Natural killer cell treated with Interleukin-12 subunit alpha and Interleukin-12 subunit beta and Interleukin-15 and Interleukin-18, amount 100 ng/mL, for 72 hours (primary cell): Measurements from ENCODE around the gene SLC12A8. TPM values are rescaled to one million over a fixed set of nuclear protein-coding genes. Genes with fewer than 3 reads are reported as not detected.

Source experiments
- ATAC-seq, 2 donors: fragments of 150-1000 bp; cut with Tn5 transposase in 1 of 2; sonication (Bioruptor Pico), chemical (Tn5 transposase) in 1 of 2; 2 replicates each; pipeline ENCODE4 v1.10.0; 2021
- DNase-seq: peaks from one replicate; pipeline ENCODE4 v3.0.0; 2022; ENCODE audit warnings: low spot score
- H3K27ac Mint-ChIP-seq, 2 donors: 1 replicate in 1 of 2; 2 replicates in 1 of 2; pipeline ENCODE4 v1.8.0; 2022; ENCODE audit warnings: mixed read lengths in 2 of 2, mild to moderate bottlenecking in 1 of 2, moderate library complexity in 1 of 2
- H3K27me3 Mint-ChIP-seq, 2 donors: 1 replicate in 1 of 2; 2 replicates in 1 of 2; pipeline ENCODE4 v1.8.0; 2022; ENCODE audit warnings: mixed read lengths in 2 of 2
- H3K36me3 Mint-ChIP-seq: one replicate; pipeline ENCODE4 v1.8.0; 2022; ENCODE audit warnings: mixed read lengths
- H3K4me1 Mint-ChIP-seq, 2 donors: 1 replicate in 1 of 2; 2 replicates in 1 of 2; pipeline ENCODE4 v1.8.0; 2022; ENCODE audit warnings: low read depth in 2 of 2, mixed read lengths in 2 of 2, mild to moderate bottlenecking in 1 of 2
- H3K4me3 Mint-ChIP-seq: one replicate; pipeline ENCODE4 v1.8.0; 2022; ENCODE audit warnings: mixed read lengths
- H3K9me3 Mint-ChIP-seq: 2 replicates; pipeline ENCODE4 v1.8.0; 2022; ENCODE audit warnings: mixed read lengths
- total RNA-seq, 2 donors: library from RNA; stranded (reverse); gene quantifications; one replicate each; pipeline ENCODE4 v1.2.3, GENCODE V29; 2022

SLC12A8 gene
- total RNA-seq, 2 donors from 2014 or later = 2.7 to 4.7 TPM

DNA sequence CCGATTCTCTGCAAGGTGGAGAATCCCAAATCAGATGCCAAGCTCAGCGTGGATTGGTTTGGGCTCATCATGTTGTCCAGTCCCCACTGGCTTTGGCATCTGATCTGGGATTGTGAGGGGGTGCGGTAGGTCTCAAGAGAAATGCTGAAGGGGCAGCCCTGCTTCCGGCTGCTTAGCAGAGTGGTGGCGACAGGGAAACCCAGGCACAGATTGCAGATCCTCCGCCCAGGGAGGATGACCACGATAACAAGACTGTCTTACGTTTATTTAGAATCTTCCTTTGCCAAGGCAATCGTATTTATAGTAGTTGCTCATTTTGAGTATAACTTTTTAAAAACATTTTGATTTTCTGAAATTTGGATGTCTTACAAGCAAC is 61.1 kb downstream of the SLC12A8 start:
- H3K27me3 Mint-ChIP-seq = no peaks in the 10 kb centered on the region
- H3K9me3 Mint-ChIP-seq = no peaks in the 10 kb centered on the region
- no peaks in the 10 kb centered on the region for H3K36me3 Mint-ChIP-seq
- ATAC-seq = no peak
- no peak overlapping the region for H3K4me3 Mint-ChIP-seq
- H3K27ac Mint-ChIP-seq = peak overlapping the region in 1 of 2 donors; percentile 21
- DNase-seq = no peak
- H3K4me1 Mint-ChIP-seq = peaks cover 51 to 54% of the 10 kb centered on the region in 2 donors

DNA sequence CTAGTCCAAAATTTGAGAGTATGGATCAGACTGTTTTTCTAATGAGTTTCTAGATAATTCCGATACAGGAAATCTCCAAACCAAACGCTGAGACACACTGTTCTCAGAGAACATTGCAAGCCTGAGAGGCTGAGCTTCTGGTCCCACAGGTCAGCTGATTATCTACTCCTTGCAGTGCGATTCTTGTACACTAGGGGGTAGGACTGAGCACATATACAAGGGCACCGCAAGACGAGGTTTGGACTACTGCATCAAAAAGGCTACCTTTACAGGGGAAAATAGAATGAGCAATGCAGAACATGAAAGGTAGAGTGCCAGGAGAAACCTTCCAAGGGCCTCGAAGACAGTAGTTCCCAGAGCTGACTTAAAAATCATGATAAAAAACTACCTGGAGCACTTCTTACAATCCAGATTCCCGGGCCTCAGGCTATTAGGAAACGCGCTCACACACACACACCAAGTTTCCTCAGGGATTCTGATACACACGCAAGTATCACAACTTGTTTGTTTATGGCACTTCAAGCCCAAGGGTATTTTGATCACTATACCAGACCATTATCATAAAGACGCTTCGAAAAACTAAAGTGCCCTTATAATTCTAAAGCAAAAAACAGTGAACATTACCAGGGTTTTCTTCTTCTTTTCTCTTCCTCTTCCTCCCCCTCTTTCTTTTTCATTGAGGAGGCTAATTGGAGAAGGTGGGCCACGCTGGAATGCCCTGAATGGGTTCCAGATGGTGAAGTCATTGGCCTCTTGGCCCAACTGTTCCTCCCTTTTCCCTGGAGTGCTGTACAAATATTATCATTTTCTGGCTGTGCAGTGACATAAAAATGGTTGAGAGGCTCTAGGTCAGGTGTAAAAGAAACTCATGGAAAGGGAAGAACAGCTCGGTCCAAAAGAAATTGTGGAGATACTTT is 61.8 kb downstream of the SLC12A8 start:
- no peaks in the 10 kb centered on the region for H3K27me3 Mint-ChIP-seq
- DNase-seq (no peak), ATAC-seq (peak; percentile 52 to 73)
- H3K4me1 Mint-ChIP-seq = peaks cover 50 to 51% of the 10 kb centered on the region in 2 donors
- peak overlapping the region in 1 of 2 donors; percentile 21 for H3K27ac Mint-ChIP-seq
- H3K9me3 Mint-ChIP-seq = no peaks in the 10 kb centered on the region
- H3K36me3 Mint-ChIP-seq = no peaks in the 10 kb centered on the region
- no peak overlapping the region for H3K4me3 Mint-ChIP-seq

DNA sequence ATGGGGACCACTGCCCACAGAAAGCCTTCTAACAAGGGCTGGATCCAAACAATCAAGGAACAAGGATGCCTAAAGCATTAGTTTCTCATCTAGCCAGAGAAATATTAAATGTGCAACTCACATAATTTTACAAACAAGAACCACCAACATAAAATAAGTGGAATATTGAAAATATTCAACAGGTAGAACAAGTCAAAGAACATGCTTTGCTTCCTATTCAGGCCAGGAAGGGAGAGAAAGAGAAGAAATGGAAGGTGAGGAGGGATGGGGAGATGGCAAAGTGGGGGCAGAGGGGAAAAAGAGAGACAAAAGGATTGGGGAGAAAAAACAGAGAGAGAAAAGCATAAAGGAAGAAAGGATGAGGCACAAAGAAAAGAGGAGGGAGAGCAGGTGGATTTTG is 63.1 kb downstream of the SLC12A8 start:
- H3K36me3 Mint-ChIP-seq = no peaks in the 10 kb centered on the region
- DNase-seq = no peak
- no peak for ATAC-seq
- no peaks in the 10 kb centered on the region for H3K9me3 Mint-ChIP-seq
- peaks cover 43 to 46% of the 10 kb centered on the region in 2 donors for H3K4me1 Mint-ChIP-seq
- H3K27me3 Mint-ChIP-seq = no peaks in the 10 kb centered on the region
- peak overlapping the region; percentile 19 to 50 for H3K27ac Mint-ChIP-seq
- no peak overlapping the region for H3K4me3 Mint-ChIP-seq

DNA sequence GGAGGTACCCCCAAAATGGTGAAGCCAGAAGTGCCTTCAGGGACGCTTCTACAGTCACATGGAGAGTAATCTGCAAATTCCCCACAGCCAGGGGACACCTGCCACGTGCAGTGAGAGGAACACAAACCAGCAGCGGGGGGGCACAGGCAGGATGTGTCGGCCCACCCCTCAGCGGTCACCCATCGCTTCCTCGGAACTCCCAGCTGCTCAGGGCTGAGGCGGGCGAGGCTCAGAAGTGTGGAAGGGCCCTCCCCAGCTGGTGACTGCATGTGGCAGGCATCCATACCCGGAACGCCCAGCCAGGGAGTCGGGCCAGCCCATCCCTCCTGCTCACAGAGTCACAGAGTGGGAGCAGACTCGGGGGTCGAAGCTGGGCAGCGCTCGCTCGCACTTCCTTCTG is 63.7 kb downstream of the SLC12A8 start:
- ATAC-seq = peak in 1 of 2 donors; percentile 56
- peaks cover 38 to 49% of the 10 kb centered on the region in 2 donors for H3K4me1 Mint-ChIP-seq
- no peaks in the 10 kb centered on the region for H3K36me3 Mint-ChIP-seq
- no peak overlapping the region for H3K4me3 Mint-ChIP-seq
- peak overlapping the region; percentile 19 to 50 for H3K27ac Mint-ChIP-seq
- peak; percentile 65 for DNase-seq
- H3K27me3 Mint-ChIP-seq = no peaks in the 10 kb centered on the region
- H3K9me3 Mint-ChIP-seq = no peaks in the 10 kb centered on the region

DNA sequence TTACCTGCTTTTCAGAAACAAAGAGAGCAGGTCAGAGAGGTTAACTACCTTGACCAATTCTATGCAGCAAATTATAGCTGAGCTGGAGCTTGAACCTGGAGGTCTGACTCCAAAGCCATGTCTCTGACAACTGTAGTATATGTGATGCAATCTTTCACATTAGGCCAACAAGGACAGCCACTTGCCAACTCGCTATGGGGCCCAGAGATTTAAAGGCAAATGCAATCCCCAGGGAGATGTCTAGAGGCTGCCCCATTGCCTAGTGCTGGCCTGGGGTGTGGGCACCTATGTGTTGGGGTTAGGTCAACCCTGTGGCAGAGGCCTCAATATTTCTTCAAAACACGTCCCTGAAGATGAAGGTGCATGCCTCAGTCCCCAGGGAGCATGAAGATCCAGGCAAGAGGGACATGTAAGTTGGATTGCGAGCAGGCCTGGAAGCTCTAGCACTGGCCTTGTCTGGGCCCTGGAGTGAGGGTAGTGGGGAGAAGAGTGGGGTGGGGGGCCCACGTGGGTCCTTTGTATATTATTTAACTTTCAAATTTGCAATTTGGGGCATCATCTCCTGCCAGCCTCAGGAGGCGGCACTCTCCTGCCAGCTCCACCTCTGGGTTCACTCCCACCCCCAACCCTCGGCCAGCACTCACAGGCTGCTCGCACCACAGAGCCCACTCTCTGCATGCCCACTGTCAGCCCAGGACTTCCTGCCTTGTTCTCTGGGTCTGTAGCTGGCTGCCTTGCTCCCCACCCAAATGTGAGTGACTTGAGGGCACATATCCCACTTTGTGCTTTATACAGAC is 64.3 kb downstream of the SLC12A8 start:
- ATAC-seq (peak in 1 of 2 donors; percentile 38), DNase-seq (no peak)
- H3K4me3 Mint-ChIP-seq = no peak overlapping the region
- H3K27ac Mint-ChIP-seq = peak overlapping the region in 1 of 2 donors; percentile 50
- H3K4me1 Mint-ChIP-seq = peaks cover 41 to 55% of the 10 kb centered on the region in 2 donors
- no peaks in the 10 kb centered on the region for H3K36me3 Mint-ChIP-seq
- H3K9me3 Mint-ChIP-seq = no peaks in the 10 kb centered on the region
- no peaks in the 10 kb centered on the region for H3K27me3 Mint-ChIP-seq

DNA sequence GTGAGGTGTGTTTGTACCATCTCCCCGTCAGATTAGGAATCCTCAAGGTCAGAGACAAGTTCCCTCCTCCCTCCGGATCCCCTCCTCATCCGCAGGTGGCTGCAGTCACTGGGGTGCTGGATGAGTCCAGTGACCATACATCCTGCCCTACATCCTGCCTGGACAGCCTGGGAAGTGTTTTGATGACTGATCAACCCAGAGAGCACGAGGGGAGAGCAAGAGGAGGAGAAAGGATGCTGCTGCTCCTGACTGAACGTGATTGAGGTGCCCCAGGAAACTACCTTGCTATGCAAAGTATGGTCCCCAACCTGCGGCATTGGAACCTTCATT is 65.1 kb downstream of the SLC12A8 start:
- no peaks in the 10 kb centered on the region for H3K36me3 Mint-ChIP-seq
- H3K27me3 Mint-ChIP-seq = no peaks in the 10 kb centered on the region
- no peak overlapping the region for H3K4me3 Mint-ChIP-seq
- ATAC-seq = peak in 1 of 2 donors; percentile 3
- H3K9me3 Mint-ChIP-seq = no peaks in the 10 kb centered on the region
- H3K27ac Mint-ChIP-seq = peak overlapping the region in 1 of 2 donors; percentile 47
- no peak for DNase-seq
- peaks cover 48 to 63% of the 10 kb centered on the region in 2 donors for H3K4me1 Mint-ChIP-seq

DNA sequence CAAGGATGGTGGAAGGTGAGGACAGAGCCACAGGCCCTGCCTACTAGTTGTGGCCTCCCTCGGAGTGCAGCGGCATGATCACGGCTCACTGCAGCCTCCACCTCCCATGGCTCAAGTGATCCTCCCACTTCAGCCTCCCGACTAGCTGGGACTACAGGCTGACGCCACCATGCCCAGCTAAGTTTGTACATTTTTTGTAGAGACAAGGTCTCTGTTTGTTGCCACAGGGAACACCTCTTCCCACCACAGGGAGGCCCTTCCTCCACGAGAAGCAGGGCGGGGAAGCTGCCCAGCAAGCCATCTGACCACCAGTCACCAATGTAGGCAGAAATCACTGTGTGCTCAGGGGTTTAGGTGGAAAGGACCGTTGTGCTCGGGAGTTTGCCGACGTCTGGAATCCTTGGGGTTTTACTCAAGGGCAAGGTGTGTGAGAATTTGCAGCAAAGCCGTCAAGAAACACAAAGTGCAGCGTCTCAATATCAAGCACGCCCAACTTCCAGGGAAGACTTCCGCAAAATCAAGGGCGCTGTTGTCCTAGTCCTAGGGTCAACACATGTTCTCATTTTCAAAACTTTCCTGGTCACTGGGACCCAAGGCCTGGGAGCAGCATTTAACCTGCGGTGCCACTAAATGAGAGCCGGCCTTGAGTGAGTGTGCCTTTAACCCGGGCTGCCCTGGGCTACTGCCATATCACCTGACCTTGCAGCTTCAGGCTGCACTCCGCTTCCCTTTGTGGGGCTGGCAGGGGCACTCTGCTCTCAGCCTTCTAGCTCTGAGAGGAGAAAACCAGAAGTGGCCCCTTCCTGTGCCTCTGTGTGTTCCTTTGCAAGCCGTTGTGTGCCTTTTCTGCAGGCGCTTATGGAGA is 65.7 kb downstream of the SLC12A8 start:
- no peaks in the 10 kb centered on the region for H3K27me3 Mint-ChIP-seq
- no peak overlapping the region for H3K4me3 Mint-ChIP-seq
- peak overlapping the region in 1 of 2 donors; percentile 47 for H3K27ac Mint-ChIP-seq
- no peaks in the 10 kb centered on the region for H3K9me3 Mint-ChIP-seq
- no peak for DNase-seq
- H3K4me1 Mint-ChIP-seq = peaks cover 54 to 68% of the 10 kb centered on the region in 2 donors
- ATAC-seq = peak in 1 of 2 donors; percentile 5
- no peaks in the 10 kb centered on the region for H3K36me3 Mint-ChIP-seq

DNA sequence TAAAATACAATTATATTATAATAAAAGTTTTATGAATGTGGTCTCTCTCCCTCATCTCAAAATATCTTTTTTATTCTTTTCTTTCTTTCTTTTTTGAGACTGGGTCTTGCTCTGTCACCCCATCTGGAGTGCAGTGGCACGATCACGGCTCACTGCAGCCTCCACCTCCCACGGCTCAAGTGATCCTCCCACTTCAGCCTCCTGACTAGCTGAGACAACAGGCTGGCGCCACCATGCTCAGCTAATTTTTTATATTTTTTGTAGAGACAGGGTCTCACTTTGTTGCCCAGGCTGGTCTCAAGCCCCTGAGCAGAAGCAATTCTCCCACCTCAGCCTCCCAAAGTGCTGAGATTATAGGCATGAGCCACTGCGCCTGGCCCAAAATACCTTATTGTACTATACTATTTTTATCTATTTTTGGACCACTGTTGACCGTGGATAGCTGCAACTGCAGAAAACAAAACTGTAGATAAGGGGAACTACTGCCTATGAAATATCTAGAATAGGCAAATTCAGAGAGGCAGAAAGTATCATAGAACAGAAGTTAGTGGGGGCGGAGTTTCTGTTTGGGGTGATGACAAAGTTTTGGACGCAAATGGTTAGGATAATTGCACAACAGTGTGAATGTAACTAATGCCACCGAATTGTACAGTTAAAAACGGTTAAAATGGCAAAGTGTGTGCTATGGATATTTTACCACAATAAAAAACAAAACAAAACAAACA is 66.6 kb downstream of the SLC12A8 start:
- H3K27ac Mint-ChIP-seq = no peak overlapping the region
- DNase-seq = no peak
- ATAC-seq = no peak

DNA sequence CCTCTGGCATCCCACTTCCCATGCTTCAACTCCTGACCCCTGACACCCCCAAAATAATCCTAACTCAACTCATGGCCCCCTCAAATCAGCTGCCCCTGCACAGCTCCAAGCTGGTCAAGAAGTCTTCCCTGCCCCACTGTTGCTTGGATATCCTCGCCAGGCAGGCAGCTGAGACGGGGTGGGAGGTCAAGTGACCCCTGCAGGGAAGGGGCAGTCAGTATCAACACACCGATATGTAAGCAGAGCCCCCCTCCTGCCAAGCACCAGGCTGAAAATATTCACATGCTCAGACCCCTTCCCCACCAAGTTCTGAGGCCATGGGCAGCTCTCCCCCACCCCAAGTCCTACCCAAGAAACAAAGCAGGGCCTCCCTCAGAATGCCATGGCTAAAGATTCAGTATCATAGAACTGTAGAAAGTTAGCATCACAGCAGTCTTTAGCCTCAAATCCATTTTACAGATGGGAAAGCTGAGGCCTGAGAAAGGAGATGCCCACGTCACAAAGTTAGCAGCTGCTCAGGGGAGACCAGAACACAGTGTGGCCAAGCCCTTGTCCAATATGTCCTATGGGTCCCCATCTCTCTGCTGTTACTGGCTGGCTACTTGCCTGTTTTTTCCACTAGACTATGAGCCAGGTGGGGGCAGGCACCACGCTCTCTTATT is 67.8 kb downstream of the SLC12A8 start:
- no peaks in the 10 kb centered on the region for H3K9me3 Mint-ChIP-seq
- peaks cover 67 to 74% of the 10 kb centered on the region in 2 donors for H3K4me1 Mint-ChIP-seq
- ATAC-seq (no peak), DNase-seq (no peak)
- no peak overlapping the region for H3K4me3 Mint-ChIP-seq
- peak overlapping the region in 1 of 2 donors; percentile 31 for H3K27ac Mint-ChIP-seq
- no peaks in the 10 kb centered on the region for H3K27me3 Mint-ChIP-seq
- no peaks in the 10 kb centered on the region for H3K36me3 Mint-ChIP-seq

More for the DNA sequence above, 66.6 kb downstream of the SLC12A8 start:
- H3K36me3 Mint-ChIP-seq = no peaks in the 10 kb centered on the region
- H3K4me1 Mint-ChIP-seq = peaks cover 62 to 74% of the 10 kb centered on the region in 2 donors
- no peak overlapping the region for H3K4me3 Mint-ChIP-seq
- no peaks in the 10 kb centered on the region for H3K27me3 Mint-ChIP-seq
- H3K9me3 Mint-ChIP-seq = no peaks in the 10 kb centered on the region

DNA sequence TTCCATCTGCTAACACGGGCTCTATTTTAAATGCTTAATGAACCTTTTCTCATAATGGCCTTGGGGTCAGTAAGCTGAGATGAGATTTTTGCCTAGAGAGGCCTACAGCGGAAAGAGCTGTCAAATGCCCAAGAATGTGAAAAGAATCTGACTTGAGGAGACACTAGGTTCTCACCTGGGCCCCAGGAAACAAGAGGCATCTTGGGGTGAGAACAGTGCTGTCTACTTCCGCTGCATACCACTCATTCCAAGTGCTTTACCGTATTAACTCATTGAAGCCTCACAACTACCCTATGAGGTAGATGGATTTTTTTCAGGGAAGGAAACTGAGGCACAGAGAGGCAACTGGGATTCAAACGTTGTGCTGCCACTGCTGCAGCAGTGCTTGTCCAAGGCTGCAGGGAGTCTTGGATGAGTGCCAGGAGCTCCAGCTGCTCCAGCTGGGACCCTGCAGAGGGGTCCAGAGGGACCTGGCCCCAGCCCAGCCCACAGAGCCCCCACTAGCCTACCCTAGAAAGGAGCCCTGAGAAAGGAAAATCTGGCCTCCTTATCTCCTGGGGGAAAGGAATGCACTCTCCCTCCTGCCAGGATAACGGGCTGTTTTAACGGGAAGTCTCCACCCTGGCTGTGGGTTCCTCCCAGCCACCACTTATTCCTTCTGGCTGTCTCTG is 68.4 kb downstream of the SLC12A8 start:
- Mint-ChIP-seq H3K4me1 (peaks cover 67 to 74% of the 10 kb centered on the region in 2 donors), H3K27ac (peak overlapping the region in 1 of 2 donors; percentile 86), H3K4me3 (no peak overlapping the region), H3K27me3 (no peaks in the 10 kb centered on the region), H3K9me3 (no peaks in the 10 kb centered on the region), H3K36me3 (no peaks in the 10 kb centered on the region)
- DNase-seq = no peak
- no peak for ATAC-seq

DNA sequence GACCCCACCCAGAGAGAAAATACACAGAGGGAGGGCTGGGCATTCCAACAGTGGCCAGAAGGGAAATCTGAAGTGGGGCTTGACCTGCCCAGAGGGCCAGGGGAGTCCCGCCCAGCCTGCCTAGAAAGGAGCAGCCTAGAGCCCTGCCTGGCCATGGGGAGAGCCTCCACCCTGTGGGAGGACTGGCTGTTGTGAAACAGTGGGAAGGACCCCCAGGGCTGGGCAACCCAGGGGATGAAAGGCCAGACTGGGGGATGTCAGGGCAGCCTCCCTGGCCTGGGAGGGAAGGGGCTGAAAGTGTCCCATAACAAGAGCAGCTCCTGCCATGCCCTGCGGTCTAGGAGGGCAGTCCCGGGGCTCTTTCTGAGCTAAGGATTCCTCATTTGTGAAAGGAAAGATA is 69.0 kb downstream of the SLC12A8 start:
- Mint-ChIP-seq H3K27ac (peak overlapping the region; percentile 38 to 86), H3K27me3 (no peaks in the 10 kb centered on the region), H3K4me3 (peak overlapping the region; percentile 33), H3K9me3 (no peaks in the 10 kb centered on the region), H3K36me3 (no peaks in the 10 kb centered on the region), H3K4me1 (peaks cover 61 to 69% of the 10 kb centered on the region in 2 donors)
- no peak for DNase-seq
- ATAC-seq = no peak

DNA sequence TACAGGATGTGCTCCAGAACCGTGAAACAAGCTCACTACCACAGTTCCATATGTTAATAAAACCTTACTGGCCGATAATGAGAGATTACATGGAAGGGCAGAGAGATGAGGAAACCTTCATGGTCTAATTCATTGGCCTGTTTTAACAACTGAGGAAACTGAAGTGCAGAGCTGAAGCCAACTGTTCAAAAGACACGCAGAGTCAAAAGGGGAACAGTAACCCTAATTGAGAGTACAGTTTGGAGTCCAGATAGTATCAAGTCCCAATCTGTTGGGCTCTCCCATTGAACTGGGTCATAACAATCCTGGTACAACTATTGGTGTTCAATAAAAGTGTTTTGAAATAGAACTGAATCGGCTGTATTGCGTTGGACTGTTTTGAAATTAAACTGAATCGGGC is 69.6 kb downstream of the SLC12A8 start:
- Mint-ChIP-seq H3K27ac (peak overlapping the region; percentile 38 to 86), H3K4me1 (peaks cover 56 to 64% of the 10 kb centered on the region in 2 donors), H3K36me3 (no peaks in the 10 kb centered on the region), H3K4me3 (peak overlapping the region; percentile 33), H3K27me3 (no peaks in the 10 kb centered on the region), H3K9me3 (no peaks in the 10 kb centered on the region)
- DNase-seq (no peak), ATAC-seq (no peak)
